HepG2 (cell line): ENCODE results near the gene TACC2. TPM values are rescaled to one million over a fixed set of nuclear protein-coding genes. Genes with fewer than 3 reads are reported as not detected.

Experiments used
- ATAC-seq: fragments of 200-7000 bp; cut with Tn5 transposase; 3 replicates; pipeline ENCODE4 v1.9.1; 2020; ENCODE audit warnings: mild to moderate bottlenecking, moderate library complexity
- BruUV-seq: library from RNA; stranded (reverse); fragments of 400-500 nt; replicated peaks from 2 replicates; lab custom pipeline; 2021; lab: Mats Ljungman, UMichigan
- CTCF ChIA-PET: fragments of 300-600 bp; formaldehyde crosslinking; extraction: SDS; loops from one replicate; lab custom pipeline; 2021; ENCODE audit warnings: low total read pairs, inconsistent platforms, low intra/inter-chr PET ratio; lab: Yijun Ruan, JAX
- POLR2A ChIA-PET: fragments of 350-600 bp; sonication (Branson Sonifier 250); formaldehyde crosslinking; loops from one replicate; lab custom pipeline; 2020; ENCODE audit warnings: antibody characterized with exemption, inconsistent platforms; lab: Yijun Ruan, JAX
- DNase-seq: peaks from one replicate; pipeline ENCODE4 v3.0.0-alpha.2; 2015; ENCODE audit warnings: low spot score
- FAIRE-seq: peaks from 3 replicates; lab custom pipeline; 2011; peaks lifted over from hg19 to GRCh38; lab: Jason Lieb, UNC
- H2AFZ ChIP-seq: one replicate; pipeline ENCODE4 v1.6.1; 2011; ENCODE audit warnings: low read length, inconsistent platforms
- H3K27ac ChIP-seq: fragments of 300-600 bp; 3 replicates; pipeline ENCODE4 v1.8.0; 2011; ENCODE audit warnings: mixed run types, mild to moderate bottlenecking, mixed read lengths, low read length, inconsistent platforms; ENCODE audit not compliant: insufficient read depth; ENCODE audit errors: extremely low read length
- H3K27me3 ChIP-seq, 2 experiments: fragments of 200-600 bp in 1 of 2; 2 replicates in 1 of 2; 3 replicates in 1 of 2; pipeline versions ENCODE4 v1.6.0 to v1.8.0; 2011; ENCODE audit warnings: low read length in 2 of 2, mild to moderate bottlenecking in 2 of 2, moderate library complexity in 2 of 2, inconsistent platforms in 1 of 2; ENCODE audit not compliant: insufficient read depth in 2 of 2, control insufficient read depth in 1 of 2
- H3K36me3 ChIP-seq, 2 experiments: fragments of 200-600 bp in 1 of 2; replicated peaks in 1 of 2; 2 replicates in 1 of 2; 3 replicates in 1 of 2; pipeline versions ENCODE4 v1.5.1 to v1.8.0; 2011; ENCODE audit warnings: low read length in 2 of 2, inconsistent platforms in 1 of 2; ENCODE audit not compliant: insufficient read depth in 2 of 2, control insufficient read depth in 1 of 2
- H3K4me1 ChIP-seq: 2 replicates; pipeline ENCODE4 v1.5.1; 2012; ENCODE audit warnings: low read length, inconsistent platforms; ENCODE audit not compliant: insufficient read depth
- H3K4me2 ChIP-seq: 2 replicates; pipeline ENCODE4 v1.6.0; 2011; ENCODE audit warnings: low read depth, low read length, inconsistent platforms
- H3K4me3 ChIP-seq, 3 experiments: fragments of 200-600 bp in 1 of 3; sonication (generic), shearing (Covaris generic) in 1 of 3; replicated peaks in 1 of 3; 2 replicates each; pipeline ENCODE4 v1.5.1; 2011 to 2016; ENCODE audit warnings: low read length in 3 of 3, inconsistent platforms in 2 of 3, low read depth in 2 of 3, mild to moderate bottlenecking in 2 of 3, control low read depth in 1 of 3, mixed read lengths in 1 of 3; ENCODE audit not compliant: insufficient read depth in 1 of 3
- H3K79me2 ChIP-seq: one replicate; pipeline ENCODE4 v1.6.1; 2011; ENCODE audit warnings: low read length, inconsistent platforms; ENCODE audit not compliant: insufficient read depth
- H3K9ac ChIP-seq: 2 replicates; pipeline ENCODE4 v1.6.0; 2011; ENCODE audit warnings: mild to moderate bottlenecking, low read depth, low read length, inconsistent platforms; ENCODE audit not compliant: insufficient read depth
- H3K9me3 ChIP-seq: 2 replicates; pipeline ENCODE4 v1.5.1; 2012; ENCODE audit warnings: mild to moderate bottlenecking, low read length
- H4K20me1 ChIP-seq: 2 replicates; pipeline ENCODE4 v1.6.0; 2011; ENCODE audit warnings: inconsistent platforms, mild to moderate bottlenecking, low read length, moderate library complexity; ENCODE audit not compliant: insufficient read depth
- EHMT2 ChIP-seq: fragments of 200-600 bp; sonication (generic); IDR thresholded peaks from 2 replicates; pipeline ENCODE4 v1.7.0; 2017; ENCODE audit warnings: antibody characterized with exemption, low read depth, low read length, borderline replicate concordance
- GPN1 ChIP-seq: sonication (generic); formaldehyde crosslinking; IDR thresholded peaks from 2 replicates; pipeline ENCODE4 v1.5.1; 2020; ENCODE audit warnings: missing genetic modification reagents, borderline replicate concordance
- MEF2D ChIP-seq: sonication (generic); formaldehyde crosslinking; IDR thresholded peaks from 2 replicates; pipeline ENCODE4 v1.5.1; 2020; ENCODE audit warnings: mild to moderate bottlenecking, missing genetic modification reagents
- MXI1 ChIP-seq: IDR thresholded peaks from 3 replicates; pipeline ENCODE4 v1.6.1; 2012; ENCODE audit warnings: low read depth, low read length, inconsistent platforms, borderline replicate concordance
- NONO ChIP-seq, 2 experiments: fragments of 450-650 bp in 1 of 2; sonication (generic) in 1 of 2; formaldehyde crosslinking in 1 of 2; IDR thresholded peaks in 1 of 2; conservative IDR thresholded peaks in 1 of 2; 2 replicates each; pipeline versions ENCODE4 v1.6.1 to v1.8.0; 2017 to 2022; ENCODE audit warnings: mild to moderate bottlenecking in 1 of 2, missing genetic modification reagents in 1 of 2, moderate library complexity in 1 of 2
- NR2F2 ChIP-seq: IDR thresholded peaks from 2 replicates; pipeline ENCODE4 v1.6.1; 2012; ENCODE audit warnings: low read depth, inconsistent platforms, borderline replicate concordance
- REST ChIP-seq, 2 experiments: IDR thresholded peaks; 2 replicates each; pipeline ENCODE4 v1.6.1; 2011 to 2012; ENCODE audit warnings: low read length in 2 of 2, borderline replicate concordance in 1 of 2, low read depth in 1 of 2, mild to moderate bottlenecking in 1 of 2, moderate library complexity in 1 of 2
- TAF15 ChIP-seq: fragments of 200-400 bp; formaldehyde crosslinking; IDR thresholded peaks from one replicate; pipeline ENCODE4 v1.6.1; 2018; ENCODE audit warnings: mild to moderate bottlenecking, low read depth, low read length; ENCODE audit not compliant: poor library complexity, severe bottlenecking
- THAP7 ChIP-seq: sonication (generic); formaldehyde crosslinking; IDR thresholded peaks from 2 replicates; pipeline ENCODE4 v1.8.1; 2023; ENCODE audit warnings: mild to moderate bottlenecking, missing genetic modification reagents
- ZBTB8A ChIP-seq: sonication (generic); formaldehyde crosslinking; IDR thresholded peaks from 2 replicates; pipeline ENCODE4 v1.4.0; 2020; ENCODE audit warnings: mild to moderate bottlenecking, low read depth, missing genetic modification reagents, borderline replicate concordance
- ZNF547 ChIP-seq: sonication (generic); formaldehyde crosslinking; IDR thresholded peaks from 2 replicates; pipeline ENCODE4 v1.5.1; 2020; ENCODE audit warnings: mild to moderate bottlenecking, missing genetic modification reagents
- ZNF670 ChIP-seq: sonication (generic); formaldehyde crosslinking; IDR thresholded peaks from 2 replicates; pipeline ENCODE4 v1.8.0; 2022; ENCODE audit warnings: mild to moderate bottlenecking, missing genetic modification reagents, borderline replicate concordance
- WGBS: methylation state at CpG from one replicate; pipeline ENCODE4 v1.1.6; 2017; ENCODE audit warnings: low lambda C conversion rate; 5-methylcytosine and 5-hydroxymethylcytosine counted together
- in situ Hi-C: cut with HindIII; loops from 2 replicates; pipeline ENCODE4 v1.10.0; 2017; ENCODE audit warnings: low pct_unique_long_range_greater_than_20kb; ENCODE audit not compliant: extremely low pct_ligation_motif_present
- intact Hi-C: fragments of 100-400 bp; cut with micrococcal nuclease; formaldehyde crosslinking; loops from one replicate; pipeline ENCODE4 v1.10.0; 2022; ENCODE audit not compliant: unreplicated experiment
- polyA plus RNA-seq, 8 experiments: library from polyadenylated mRNA; depleted of rRNA in 3 of 8; stranded (reverse) in 7 of 8; unstranded in 1 of 8; fragments of >200 nt; fragmentation: Illumina TruSeq in 4 of 8; extraction: Trizol in 4 of 8; gene quantifications; 2 replicates each; pipeline versions ENCODE4 v1.2.1 to v1.2.3, GENCODE V29; 2011 to 2016; ENCODE audit warnings: low read depth in 4 of 8, missing spikeins in 1 of 8, mixed read lengths in 1 of 8; ENCODE audit not compliant: insufficient read depth in 1 of 8
- total RNA-seq, 5 experiments: library from RNA; depleted of rRNA; stranded (reverse); fragments of >200 nt; fragmentation: Illumina TruSeq; extraction: Trizol; gene quantifications; 2 replicates each; pipeline ENCODE4 v1.2.3, GENCODE V29; 2016; ENCODE audit warnings: low read depth in 1 of 5

Gene TACC2
- total and polyA plus RNA-seq, 2 of the 13 experiments (the other 11 are each of a cell fraction or from before 2014, with no cell fraction given), result 11.8 to 16.0 TPM

- TF ChIP-seq EHMT2 (no peak), MXI1 (no peak), NONO (IDR thresholded peaks at IDR 0.05) (no peak), NONO (CRISPR knock-in tag; conservative IDR thresholded peaks at IDR 0.05) (no peak)
These were observed 32.4 kb downstream of the TACC2 start (continued) for GRCh38 chr10:122021379-122021778.

- 0 out of 2 replicates have a peak overlapping the region, but pooled peaks have one; percentile 27 for H3K4me2 ChIP-seq
- H3K36me3 ChIP-seq, result no peaks in the 10 kb centered on the region
- H3K27me3 ChIP-seq, result peaks cover 0 to 15% of the 10 kb centered on the region in 2 experiments; a peak in 1 of 5 replicates
- no peak overlapping the region for H2AFZ ChIP-seq
- intact Hi-C loops, result no loop called here
- ChIA-PET POLR2A (no interaction called here), CTCF (no interaction called here)
- ATAC-seq, result no peak
- H3K79me2 ChIP-seq, result no peaks in the 10 kb centered on the region
- in situ Hi-C loops, result no loop called here
- BruUV-seq, result no TSS peak
- no peak for FAIRE-seq
- H3K4me1 ChIP-seq, result peaks cover 44% of the 10 kb centered on the region
- H3K9me3 ChIP-seq, result no peaks in the 10 kb centered on the region
- no peak overlapping the region for H3K4me3 ChIP-seq
- TF ChIP-seq ZNF670 (no peak), REST (IDR thresholded peaks at IDR 0.05; ENCODE audit: borderline replicate concordance in 1 of 2, low read depth in 1 of 2, low read length in 2 of 2) (no peak), ZNF547 (CRISPR knock-in tag) (no peak), ZBTB8A (CRISPR knock-in tag) (no peak), NR2F2 (no peak), TAF15 (no peak), MEF2D (CRISPR knock-in tag) (no peak), GPN1 (CRISPR knock-in tag) (no peak), THAP7 (no peak)
- H3K27ac ChIP-seq, result no peak overlapping the region
- no peaks in the 10 kb centered on the region for H4K20me1 ChIP-seq
- H3K9ac ChIP-seq, result no peak overlapping the region
- no peak for DNase-seq
- 69% methylated on average over 11 of the region's 11 CpGs for WGBS
These were observed 32.9 kb downstream of the TACC2 start for GRCh38 chr10:122021828-122022227.
